Naive thymus-derived CD4-positive, alpha-beta T cell (primary cell): ENCODE results near the gene KIAA1328. TPM values are rescaled to one million over a fixed set of nuclear protein-coding genes. Genes with fewer than 3 reads are reported as not detected.

Experiments
- ATAC-seq: fragments of 150-1000 bp; cut with Tn5 transposase; 2 replicates; pipeline ENCODE4 v1.10.0; 2021; ENCODE audit warnings: mild to moderate bottlenecking, moderate library complexity
- CTCF ChIA-PET: fragments of 350-600 bp; sonication (Branson Sonifier 250); formaldehyde crosslinking; loops from one replicate; lab custom pipeline; 2021; ENCODE audit warnings: antibody characterized with exemption; lab: Charles Lee
- POLR2A ChIA-PET: fragments of 350-600 bp; sonication (Branson Sonifier 250); formaldehyde crosslinking; loops from one replicate; lab custom pipeline; 2021; ENCODE audit warnings: antibody characterized with exemption, inconsistent platforms; lab: Charles Lee
- DNase-seq, 9 donors: peaks; one replicate each; pipeline versions ENCODE4 v3.0.0 to v3.0.0-alpha.2; 2020 to 2022; ENCODE audit warnings: mixed read lengths in 1 of 9
- H3K27ac ChIP-seq: one replicate; pipeline ENCODE4 v1.7.0; 2013; ENCODE audit warnings: mild to moderate bottlenecking, low read depth, low read length, moderate library complexity
- H3K27me3 ChIP-seq, 2 donors: one replicate each; pipeline ENCODE4 v1.7.0; 2013; ENCODE audit warnings: low read length in 2 of 2, mild to moderate bottlenecking in 2 of 2, moderate library complexity in 2 of 2; ENCODE audit not compliant: control insufficient read depth in 2 of 2, insufficient read depth in 2 of 2
- H3K36me3 ChIP-seq, 3 experiments: 1 replicate in 2 of 3; 2 replicates in 1 of 3; pipeline ENCODE4 v1.7.0; 2013; ENCODE audit warnings: low read length in 3 of 3, mild to moderate bottlenecking in 3 of 3, moderate library complexity in 1 of 3; ENCODE audit not compliant: insufficient read depth in 3 of 3, control insufficient read depth in 2 of 3
- H3K4me1 ChIP-seq, 2 donors: one replicate each; pipeline ENCODE4 v1.7.0; 2013; ENCODE audit warnings: low read length in 2 of 2, mild to moderate bottlenecking in 2 of 2, moderate library complexity in 1 of 2; ENCODE audit not compliant: control insufficient read depth in 2 of 2, insufficient read depth in 2 of 2
- H3K4me3 ChIP-seq: 2 replicates; pipeline ENCODE4 v1.7.0; 2013; ENCODE audit warnings: mild to moderate bottlenecking, low read length
- H3K9me3 ChIP-seq, 3 experiments: 1 replicate in 2 of 3; 2 replicates in 1 of 3; pipeline ENCODE4 v1.7.0; 2013; ENCODE audit warnings: low read length in 3 of 3; ENCODE audit not compliant: control insufficient read depth in 2 of 3
- H3K27ac Mint-ChIP-seq, 9 donors: one replicate each; pipeline ENCODE4 v1.8.0; 2020 to 2022; ENCODE audit warnings: mixed read lengths in 9 of 9, mild to moderate bottlenecking in 8 of 9, moderate library complexity in 5 of 9, inconsistent platforms in 2 of 9
- H3K27me3 Mint-ChIP-seq, 5 donors: one replicate each; pipeline ENCODE4 v1.8.0; 2021 to 2022; ENCODE audit warnings: mixed read lengths in 5 of 5, mild to moderate bottlenecking in 1 of 5
- H3K36me3 Mint-ChIP-seq, 5 donors: one replicate each; pipeline ENCODE4 v1.8.0; 2020 to 2022; ENCODE audit warnings: mixed read lengths in 5 of 5, mild to moderate bottlenecking in 3 of 5, inconsistent platforms in 1 of 5
- H3K4me1 Mint-ChIP-seq, 7 donors: one replicate each; pipeline ENCODE4 v1.8.0; 2020 to 2022; ENCODE audit warnings: mixed read lengths in 7 of 7, mild to moderate bottlenecking in 3 of 7, inconsistent platforms in 1 of 7
- H3K4me3 Mint-ChIP-seq, 10 donors: one replicate each; pipeline ENCODE4 v1.8.0; 2020 to 2022; ENCODE audit warnings: mild to moderate bottlenecking in 10 of 10, mixed read lengths in 10 of 10, moderate library complexity in 6 of 10, inconsistent platforms in 2 of 10
- H3K9me3 Mint-ChIP-seq, 11 donors: one replicate each; pipeline ENCODE4 v1.8.0; 2020 to 2022; ENCODE audit warnings: mixed read lengths in 11 of 11, mild to moderate bottlenecking in 4 of 11, inconsistent platforms in 1 of 11, moderate library complexity in 1 of 11
- intact Hi-C, 2 donors: fragments of 100-400 bp; cut with micrococcal nuclease; formaldehyde crosslinking; loops; one replicate each; pipeline ENCODE4 v1.15.1; 2023
- polyA plus RNA-seq, 2 donors: library from polyadenylated mRNA; unstranded; fragments of 300-500 nt; fragmentation: Illumina TruSeq; gene quantifications; one replicate each; pipeline ENCODE4 v1.2.3, GENCODE V29; 2021
- total RNA-seq, 6 experiments: library from RNA in 5 of 6; stranded (reverse) in 5 of 6; gene quantifications; 1 replicate in 5 of 6; 2 replicates in 1 of 6; pipeline ENCODE4 v1.2.3 and lab custom pipeline; 2021 to 2026

KIAA1328 gene
- total and polyA plus RNA-seq, 7 experiments from 2014 or later = 8.1 to 17.6 (median 13.2) TPM

DNA sequence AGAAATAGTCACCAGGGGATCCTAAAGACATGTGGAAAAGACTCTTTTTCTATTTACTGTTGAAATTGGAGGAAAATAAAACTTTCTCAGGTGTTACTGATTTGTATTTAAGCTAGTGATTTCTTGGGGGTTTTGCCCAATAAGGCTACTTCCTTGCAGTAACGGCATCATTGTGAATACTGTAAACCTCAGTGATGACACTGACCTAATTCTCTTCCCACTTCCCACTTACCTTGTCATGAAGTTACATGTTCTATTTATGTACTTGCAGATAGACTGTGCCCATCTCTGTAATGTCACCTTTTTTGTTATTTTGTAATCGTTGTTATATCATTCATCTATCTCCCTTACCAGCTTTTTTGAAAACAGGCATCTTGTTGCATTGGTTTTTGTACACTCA is 134.5 kb downstream of the KIAA1328 start:
- Histone ChIP-seq H3K27ac (no peak overlapping the region), H3K9me3 (no peaks in the 10 kb centered on the region), H3K27me3 (no peaks in the 10 kb centered on the region), H3K4me3 (no peak overlapping the region), H3K36me3 (no peaks in the 10 kb centered on the region), H3K4me1 (no peaks in the 10 kb centered on the region)
- ATAC-seq = no peak
- ChIA-PET CTCF (no interaction called here), POLR2A (no interaction called here)
- DNase-seq = no peak
- intact Hi-C loops = no loop called here
- H3K9me3 Mint-ChIP-seq = peaks cover 14 to 57% (median 29%) of the 10 kb centered on the region in 11 donors
- H3K36me3 Mint-ChIP-seq = peaks cover 17 to 72% (median 70%) of the 10 kb centered on the region in 5 donors
- H3K4me3 Mint-ChIP-seq = no peak overlapping the region
- no peaks in the 10 kb centered on the region for H3K27me3 Mint-ChIP-seq
- H3K4me1 Mint-ChIP-seq = peaks cover 0 to 1% (median 0%) of the 10 kb centered on the region in 7 donors
- H3K27ac Mint-ChIP-seq = no peak overlapping the region

DNA sequence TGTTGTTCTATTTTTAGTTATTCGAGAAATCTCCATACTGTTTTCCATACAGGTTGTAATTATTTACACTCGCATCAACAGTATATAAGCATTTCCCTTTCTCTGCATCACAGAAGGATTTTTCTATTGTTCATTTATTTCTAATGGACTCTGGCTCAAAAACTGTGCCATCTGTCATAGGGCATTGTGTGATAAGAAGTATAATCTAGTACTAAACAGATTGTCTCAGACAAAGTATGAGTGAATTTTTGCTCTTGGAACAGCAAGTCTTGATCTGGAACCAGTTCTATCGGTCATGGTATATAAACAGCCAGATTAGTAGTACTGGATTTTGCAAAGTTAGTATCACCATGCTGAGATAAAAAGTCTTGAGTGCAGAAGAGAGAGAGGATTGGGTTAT is 145.8 kb downstream of the KIAA1328 start:
- CTCF ChIA-PET = no interaction called here
- POLR2A ChIA-PET = no interaction called here
- Histone ChIP-seq H3K27me3 (no peaks in the 10 kb centered on the region), H3K27ac (no peak overlapping the region), H3K4me3 (no peak overlapping the region), H3K4me1 (no peaks in the 10 kb centered on the region), H3K9me3 (peaks cover 0 to 7% (median 0%) of the 10 kb centered on the region in 3 experiments), H3K36me3 (no peaks in the 10 kb centered on the region)
- Mint-ChIP-seq H3K36me3 (peaks cover 0 to 68% (median 64%) of the 10 kb centered on the region in 5 donors), H3K27ac (no peak overlapping the region), H3K4me3 (no peak overlapping the region), H3K4me1 (no peaks in the 10 kb centered on the region), H3K9me3 (peaks cover 6 to 54% (median 22%) of the 10 kb centered on the region in 11 donors), H3K27me3 (no peaks in the 10 kb centered on the region)
- DNase-seq (no peak), ATAC-seq (no peak)
- intact Hi-C loops = no loop called here

GRCh38 chr18:36977121-36977520 is 148.2 kb downstream of the KIAA1328 start:
- intact Hi-C loops = no loop called here
- H3K36me3 Mint-ChIP-seq = peaks cover 0 to 72% (median 50%) of the 10 kb centered on the region in 5 donors
- no peak overlapping the region for H3K4me3 Mint-ChIP-seq
- ATAC-seq (no peak), DNase-seq (no peak)
- no peaks in the 10 kb centered on the region for H3K27me3 ChIP-seq
- H3K36me3 ChIP-seq = no peaks in the 10 kb centered on the region
- H3K4me3 ChIP-seq = no peak overlapping the region
- no peak overlapping the region for H3K27ac ChIP-seq
- no peak overlapping the region for H3K27ac Mint-ChIP-seq
- POLR2A ChIA-PET = no interaction called here
- no peaks in the 10 kb centered on the region for H3K27me3 Mint-ChIP-seq
- CTCF ChIA-PET = no interaction called here
- no peaks in the 10 kb centered on the region for H3K4me1 Mint-ChIP-seq
- peaks cover 0 to 2% (median 0%) of the 10 kb centered on the region in 3 experiments for H3K9me3 ChIP-seq
- peaks cover 2 to 48% (median 17%) of the 10 kb centered on the region in 11 donors for H3K9me3 Mint-ChIP-seq
- no peaks in the 10 kb centered on the region for H3K4me1 ChIP-seq

GRCh38 chr18:36993068-36993467 is 164.1 kb downstream of the KIAA1328 start:
- Histone ChIP-seq H3K9me3 (peaks cover 0 to 7% (median 6%) of the 10 kb centered on the region in 3 experiments), H3K4me3 (no peak overlapping the region), H3K27ac (no peak overlapping the region), H3K27me3 (no peaks in the 10 kb centered on the region), H3K36me3 (no peaks in the 10 kb centered on the region), H3K4me1 (no peaks in the 10 kb centered on the region)
- intact Hi-C loops = no loop called here
- Mint-ChIP-seq H3K27ac (no peak overlapping the region), H3K4me3 (no peak overlapping the region), H3K9me3 (peaks cover 0 to 47% (median 18%) of the 10 kb centered on the region in 11 donors), H3K36me3 (peaks cover 2 to 60% (median 53%) of the 10 kb centered on the region in 5 donors), H3K4me1 (peaks cover 0 to 5% (median 0%) of the 10 kb centered on the region in 7 donors), H3K27me3 (no peaks in the 10 kb centered on the region)
- CTCF ChIA-PET = no interaction called here
- ATAC-seq = no peak
- DNase-seq = no peak
- POLR2A ChIA-PET = no interaction called here

DNA sequence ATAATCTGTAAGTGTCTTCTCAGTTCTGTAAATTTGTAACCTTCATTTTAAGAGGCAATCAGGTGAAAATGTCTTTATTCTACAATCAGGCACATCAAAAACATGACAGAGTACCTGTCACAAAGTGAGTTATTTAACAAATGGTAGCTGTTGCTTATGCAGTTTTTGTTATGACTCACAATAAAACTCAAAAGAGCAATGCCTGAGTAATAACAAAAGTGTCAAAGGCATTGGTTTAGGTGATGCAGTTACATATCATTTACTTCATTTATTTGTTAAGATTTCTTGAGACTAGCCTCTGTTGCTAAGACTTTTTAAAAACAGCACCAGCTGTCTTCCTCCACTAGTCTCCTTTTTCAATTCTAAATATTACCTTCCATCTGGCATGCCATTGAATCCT is 177.8 kb downstream of the KIAA1328 start:
- no peaks in the 10 kb centered on the region for H3K4me1 ChIP-seq
- intact Hi-C loops = no loop called here
- no peak overlapping the region for H3K27ac ChIP-seq
- no peak for ATAC-seq
- Mint-ChIP-seq H3K4me3 (no peak overlapping the region), H3K27me3 (no peaks in the 10 kb centered on the region), H3K36me3 (peaks cover 0 to 68% (median 36%) of the 10 kb centered on the region in 5 donors), H3K9me3 (peaks cover 7 to 50% (median 19%) of the 10 kb centered on the region in 11 donors), H3K4me1 (peaks cover 0 to 6% (median 0%) of the 10 kb centered on the region in 7 donors), H3K27ac (no peak overlapping the region)
- no peak overlapping the region for H3K4me3 ChIP-seq
- no peaks in the 10 kb centered on the region for H3K27me3 ChIP-seq
- DNase-seq = no peak
- H3K9me3 ChIP-seq = no peaks in the 10 kb centered on the region
- CTCF ChIA-PET = interaction anchor here (0.7 kb wide), 1 partner anchor 1033 kb away, joined by 3 read pairs; no protein-coding TSS in a partner anchor
- H3K36me3 ChIP-seq = no peaks in the 10 kb centered on the region
- POLR2A ChIA-PET = no interaction called here

DNA sequence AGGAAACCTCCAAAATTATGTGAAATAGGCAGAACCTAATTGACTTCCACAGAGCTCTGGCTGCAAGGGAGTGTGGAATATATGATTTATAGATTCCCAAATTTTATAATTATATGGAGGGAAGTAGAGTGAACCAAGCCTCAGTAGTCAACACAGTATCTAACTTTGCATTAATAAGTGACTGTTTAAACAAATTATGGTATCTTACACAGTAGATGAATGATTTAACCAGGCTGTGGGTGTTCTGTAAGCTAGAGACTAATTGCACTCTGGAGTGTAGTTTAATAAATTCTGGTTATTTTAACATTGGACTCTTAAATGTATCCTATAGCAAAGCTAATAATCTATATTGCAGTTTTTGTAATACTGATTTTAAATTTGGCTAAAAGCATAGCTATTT is 183.5 kb downstream of the KIAA1328 start:
- POLR2A ChIA-PET = no interaction called here

DNA sequence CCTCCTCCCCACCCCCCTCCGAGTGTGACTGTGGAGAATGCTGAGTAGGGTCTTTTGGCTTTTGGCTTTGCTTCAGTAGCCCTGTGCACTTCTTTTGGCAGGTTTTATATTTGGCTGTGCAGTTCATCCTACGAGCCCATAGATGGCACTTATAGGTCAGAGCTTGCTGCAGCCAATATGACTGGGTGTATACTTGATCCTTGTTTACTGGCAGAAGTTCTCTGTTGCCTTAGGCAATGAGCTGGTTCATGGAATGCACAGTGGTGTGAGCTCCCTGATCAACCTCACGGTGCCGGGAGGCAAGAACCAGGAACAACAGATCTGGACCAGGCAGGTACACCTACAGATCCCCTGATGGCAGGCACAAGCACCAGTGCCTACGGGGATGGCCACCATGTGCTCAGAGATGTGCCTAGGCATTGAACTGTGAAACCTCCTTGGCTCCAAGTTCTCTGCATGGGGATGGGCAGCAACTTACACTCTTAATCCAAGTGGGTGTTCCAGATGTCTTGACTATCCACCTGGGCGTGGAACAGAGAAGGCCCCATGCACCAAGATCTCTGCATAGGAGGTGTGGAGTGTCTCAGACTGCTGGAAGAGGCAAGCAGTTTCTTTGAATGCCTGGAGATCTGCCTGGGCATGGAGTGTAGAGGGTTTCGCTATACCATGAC is 190.4 kb downstream of the KIAA1328 start:
- CTCF ChIA-PET = no interaction called here
- intact Hi-C loops = no loop called here
- Mint-ChIP-seq H3K4me3 (no peak overlapping the region), H3K27me3 (no peaks in the 10 kb centered on the region), H3K4me1 (no peaks in the 10 kb centered on the region), H3K36me3 (peaks cover 1 to 66% (median 62%) of the 10 kb centered on the region in 5 donors), H3K27ac (no peak overlapping the region), H3K9me3 (peaks cover 15 to 59% (median 39%) of the 10 kb centered on the region in 11 donors)
- Histone ChIP-seq H3K4me1 (no peaks in the 10 kb centered on the region), H3K36me3 (peaks cover 0 to 9% (median 0%) of the 10 kb centered on the region in 3 experiments), H3K9me3 (peaks cover 0 to 25% (median 6%) of the 10 kb centered on the region in 3 experiments), H3K27me3 (no peaks in the 10 kb centered on the region), H3K4me3 (no peak overlapping the region), H3K27ac (no peak overlapping the region)
- DNase-seq (no peak), ATAC-seq (no peak)
- POLR2A ChIA-PET = no interaction called here

More for the DNA sequence above, 183.5 kb downstream of the KIAA1328 start:
- Mint-ChIP-seq H3K27ac (no peak overlapping the region), H3K4me1 (no peaks in the 10 kb centered on the region), H3K4me3 (no peak overlapping the region), H3K27me3 (no peaks in the 10 kb centered on the region), H3K36me3 (peaks cover 0 to 55% (median 36%) of the 10 kb centered on the region in 5 donors), H3K9me3 (peaks cover 12 to 67% (median 36%) of the 10 kb centered on the region in 11 donors)
- CTCF ChIA-PET = no interaction called here
- no peaks in the 10 kb centered on the region for H3K36me3 ChIP-seq
- H3K4me1 ChIP-seq = no peaks in the 10 kb centered on the region
- DNase-seq (no peak), ATAC-seq (no peak)
- intact Hi-C loops = no loop called here
- H3K9me3 ChIP-seq = peaks cover 0 to 11% (median 0%) of the 10 kb centered on the region in 3 experiments
- no peak overlapping the region for H3K27ac ChIP-seq
- no peaks in the 10 kb centered on the region for H3K27me3 ChIP-seq
- H3K4me3 ChIP-seq = no peak overlapping the region
